ENCODE results near the gene CRADD. TPM values are rescaled to one million over a fixed set of nuclear protein-coding genes. Genes with fewer than 3 reads are reported as not detected.
A peak's percentile ranks its signal among the peaks of the same experiment; 100 is the strongest.

Gene CRADD
- total RNA-seq, result 10 to 100 TPM; 27.2 to 75.2 TPM

- Histone ChIP-seq H3K4me1 (peaks cover 27% of the 10 kb centered on the region), H3K36me3 (replicated peaks in 1 of 2; ENCODE audit: insufficient read depth in 1 of 2, low read depth in 2 of 2) (no peaks in the 10 kb centered on the region), H3K9me3 (no peaks in the 10 kb centered on the region), H3K27ac (peak within 1 kb of the TSS; percentile 92 to 99 (median 98)), H3K4me3 (peak within 1 kb of the TSS; percentile 45 to 63), H3K27me3 (no peaks in the 10 kb centered on the region)
- peak; percentile 79 to 95 (median 86) for DNase-seq
- WGBS, 2 donors, result 0 to 1% methylated on average over 37 to 41 of the region's 41 CpGs
- peak; percentile 97 for ATAC-seq
- peak; percentile 67 to 92 (median 91) for TF ChIP-seq POLR2A (IDR thresholded peaks at IDR 0.05)
- TF ChIP-seq CTCF (IDR thresholded peaks at IDR 0.05), result peak in 3 of 7 experiments; percentile 17 to 34 (median 24)
- intact Hi-C loops (cut with DNase I), result no loop called here
Measured at GRCh38 chr12:93677195-93678064, at the start of gene CRADD. Gene CRADD, plus strand, starts transcription at chr12:93677375.

GRCh38 chr12:93632383-93632782 is 44.8 kb upstream of the CRADD start:
- H3K4me1 ChIP-seq, result no peaks in the 10 kb centered on the region
- TF ChIP-seq CTCF (IDR thresholded peaks at IDR 0.05) (no peak), POLR2A (IDR thresholded peaks at IDR 0.05) (no peak)
- ATAC-seq (no peak), DNase-seq (no peak)
- H3K4me3 ChIP-seq, result no peak overlapping the region
- WGBS, 2 donors, result 89% methylated on average over 1 of the region's 1 CpG; no CpG with 5 or more reads in 1 of the 2 donors
- no peaks in the 10 kb centered on the region for H3K36me3 ChIP-seq (replicated peaks in 1 of 2; ENCODE audit: insufficient read depth in 1 of 2, low read depth in 2 of 2)
- H3K9me3 ChIP-seq, result peaks cover 0 to 7% (median 0%) of the 10 kb centered on the region in 3 donors
- intact Hi-C loops (cut with DNase I), result no loop called here
- H3K27me3 ChIP-seq, result no peaks in the 10 kb centered on the region
- H3K27ac ChIP-seq, result no peak overlapping the region

- Histone ChIP-seq H3K27me3 (no peaks in the 10 kb centered on the region), H3K9me3 (peaks cover 0 to 7% (median 0%) of the 10 kb centered on the region in 3 donors), H3K27ac (no peak overlapping the region), H3K4me1 (no peaks in the 10 kb centered on the region), H3K4me3 (no peak overlapping the region), H3K36me3 (replicated peaks in 1 of 2; ENCODE audit: insufficient read depth in 1 of 2, low read depth in 2 of 2) (no peaks in the 10 kb centered on the region)
- DNase-seq (no peak), ATAC-seq (no peak)
- intact Hi-C loops (cut with DNase I), result no loop called here
- 84 to 87% methylated on average over 3 of the region's 3 CpGs for WGBS, 2 donors
- no peak for TF ChIP-seq POLR2A (IDR thresholded peaks at IDR 0.05)
- no peak for TF ChIP-seq CTCF (IDR thresholded peaks at IDR 0.05)
Measured at GRCh38 chr12:93634416-93634815, 42.8 kb upstream of the CRADD start.

GRCh38 chr12:93636708-93637107 is 40.5 kb upstream of the CRADD start:
- 58 to 67% methylated on average over 2 of the region's 2 CpGs for WGBS, 2 donors
- Histone ChIP-seq H3K27ac (no peak overlapping the region), H3K4me3 (no peak overlapping the region), H3K9me3 (peaks cover 0 to 7% (median 0%) of the 10 kb centered on the region in 3 donors), H3K4me1 (no peaks in the 10 kb centered on the region), H3K27me3 (no peaks in the 10 kb centered on the region), H3K36me3 (replicated peaks in 1 of 2; ENCODE audit: insufficient read depth in 1 of 2, low read depth in 2 of 2) (no peaks in the 10 kb centered on the region)
- intact Hi-C loops (cut with DNase I), result no loop called here
- no peak for DNase-seq
- ATAC-seq, result no peak
- TF ChIP-seq POLR2A (IDR thresholded peaks at IDR 0.05) (no peak), CTCF (IDR thresholded peaks at IDR 0.05) (no peak)

Data from body of pancreas (tissue), 4 donors.